ENCODE measurements around the gene ZNF512. TPM values are rescaled to one million over a fixed set of nuclear protein-coding genes. Genes with fewer than 3 reads are reported as not detected.

ZNF512 gene
- total and polyA plus RNA-seq, 9 of the 15 experiments (the other 6 are each of a cell fraction or from before 2014, with no cell fraction given), result 24.7 to 101 (median 65.9) TPM

GRCh38 chr2:27628767-27629709 lies 46.2 kb downstream of the ZNF512 start, which contains the start of the genes CCDC121 and GPN1 (continued):
- TF ChIP-seq ZNF124 (CRISPR knock-in tag; IDR thresholded peaks at IDR 0.05), result no peak
- TF ChIP-seq RFX1 (IDR thresholded peaks at IDR 0.05), result peak; percentile 87
- TF ChIP-seq STAG1 (CRISPR knock-in tag; IDR thresholded peaks at IDR 0.05; ENCODE audit: borderline replicate concordance), result no peak
- 0 out of 2 replicates have a peak, but pooled peaks have one; percentile 46 for TF ChIP-seq PRMT5 (CRISPR knock-in tag; IDR thresholded peaks at IDR 0.05)
- TF ChIP-seq MTF1 (CRISPR knock-in tag; IDR thresholded peaks at IDR 0.05; ENCODE audit: borderline replicate concordance), result no peak
- TF ChIP-seq FOSL1 (tag; conservative IDR thresholded peaks at IDR 0.05), result peak; percentile 74
- TF ChIP-seq ZNF695 (CRISPR knock-in tag; IDR thresholded peaks at IDR 0.05), result no peak
- no peak for TF ChIP-seq POU5F1 (IDR thresholded peaks at IDR 0.05; ENCODE audit: borderline replicate concordance, low read depth, low read length, partially characterized antibody)
- TF ChIP-seq KHSRP (IDR thresholded peaks at IDR 0.05), result no peak
- TF ChIP-seq NR3C1 (CRISPR knock-in tag; IDR thresholded peaks at IDR 0.05), result no peak
- no peak for TF ChIP-seq IFI16 (CRISPR knock-in tag; IDR thresholded peaks at IDR 0.05)
- no peak for TF ChIP-seq POLR3G (IDR thresholded peaks at IDR 0.05; ENCODE audit: extremely low read depth, insufficient read length, insufficient replicate concordance)
- TF ChIP-seq L3MBTL2 (IDR thresholded peaks at IDR 0.05), result peak; percentile 39; the same call in 1 of the 2 replicates
- peak; percentile 80 for TF ChIP-seq MXI1 (IDR thresholded peaks at IDR 0.05; ENCODE audit: low read depth, low read length)
- TF ChIP-seq MCM7 (IDR thresholded peaks at IDR 0.05), result no peak
- TF ChIP-seq RBM14 (IDR thresholded peaks at IDR 0.05; ENCODE audit: borderline replicate concordance, insufficient read depth, low read depth, low read length), result no peak
- peak; percentile 73 for TF ChIP-seq PML (IDR thresholded peaks at IDR 0.05; ENCODE audit: low read length)
- TF ChIP-seq PRDM10 (IDR thresholded peaks at IDR 0.05; ENCODE audit: partially characterized antibody), result no peak
- 0 out of 2 replicates have a peak, but pooled peaks have one; percentile 8 for TF ChIP-seq XRCC5 (IDR thresholded peaks at IDR 0.05; ENCODE audit: low read depth, low read length)
- TF ChIP-seq AFF1 (IDR thresholded peaks at IDR 0.05; ENCODE audit: low read depth in 1 of 2, partially characterized antibody in 2 of 2), result peak in 1 of 2 experiments; percentile 56
- peak; percentile 93 for TF ChIP-seq GTF2E2 (tag; IDR thresholded peaks at IDR 0.05)
- peak in 1 of 2 experiments; percentile 83; a peak in 2 of 4 replicates for TF ChIP-seq CSDE1 (IDR thresholded peaks at IDR 0.05)

Measured in K562 (cell line).